Fibroblast of lung (primary cell): Measurements from ENCODE around the gene CHST3. TPM values are rescaled to one million over a fixed set of nuclear protein-coding genes. Genes with fewer than 3 reads are reported as not detected.

Source experiments
- DNase-seq, 2 donors: peaks; one replicate each; pipeline versions ENCODE4 v3.0.0 to v3.0.0-alpha.2; 2010; ENCODE audit warnings: low read depth in 2 of 2
- H2AFZ ChIP-seq: 2 replicates; pipeline ENCODE4 v1.5.1; 2012; ENCODE audit warnings: low read length, control low read depth, inconsistent platforms
- H3K27ac ChIP-seq: 2 replicates; pipeline ENCODE4 v1.5.1; 2011; ENCODE audit warnings: low read length, control low read depth; ENCODE audit not compliant: insufficient read depth
- H3K27me3 ChIP-seq: 2 replicates; pipeline ENCODE4 v1.5.1; 2011; ENCODE audit warnings: mild to moderate bottlenecking, low read length; ENCODE audit not compliant: control insufficient read depth, insufficient read depth
- H3K36me3 ChIP-seq: 2 replicates; pipeline ENCODE4 v1.5.1; 2011; ENCODE audit warnings: low read length; ENCODE audit not compliant: control insufficient read depth, insufficient read depth
- H3K4me1 ChIP-seq: 2 replicates; pipeline ENCODE4 v1.5.1; 2011; ENCODE audit warnings: low read length; ENCODE audit not compliant: control insufficient read depth, insufficient read depth; ENCODE audit errors: extremely low read depth
- H3K4me2 ChIP-seq: 2 replicates; pipeline ENCODE4 v1.5.1; 2011; ENCODE audit warnings: low read length, control low read depth; ENCODE audit not compliant: insufficient read depth; ENCODE audit errors: extremely low read depth
- H3K4me3 ChIP-seq, 4 experiments: fragments of 200-600 bp in 1 of 4; sonication (generic) in 1 of 4; replicated peaks in 1 of 4; 2 replicates each; pipeline ENCODE4 v1.5.1; 2011 to 2016; ENCODE audit warnings: low read length in 4 of 4, low read depth in 3 of 4, mild to moderate bottlenecking in 3 of 4, control low read depth in 2 of 4, inconsistent platforms in 1 of 4, mixed read lengths in 1 of 4; ENCODE audit not compliant: insufficient read depth in 1 of 4; ENCODE audit errors: control extremely low read depth in 1 of 4
- H3K79me2 ChIP-seq: 2 replicates; pipeline ENCODE4 v1.5.1; 2012; ENCODE audit warnings: mild to moderate bottlenecking, low read length, inconsistent platforms; ENCODE audit not compliant: control insufficient read depth, insufficient read depth
- H3K9ac ChIP-seq: 2 replicates; pipeline ENCODE4 v1.5.1; 2011; ENCODE audit warnings: mild to moderate bottlenecking, low read length, control low read depth; ENCODE audit not compliant: insufficient read depth
- H3K9me3 ChIP-seq: 2 replicates; pipeline ENCODE4 v1.5.1; 2012; ENCODE audit warnings: low read depth, low read length; ENCODE audit not compliant: control insufficient read depth, insufficient read depth
- H4K20me1 ChIP-seq: 2 replicates; pipeline ENCODE4 v1.5.1; 2011; ENCODE audit warnings: low read length; ENCODE audit not compliant: control insufficient read depth, insufficient read depth; ENCODE audit errors: extremely low read depth
- CTCF ChIP-seq, 2 donors: IDR thresholded peaks in 1 of 2; conservative IDR thresholded peaks in 1 of 2; 1 replicate in 1 of 2; 2 replicates in 1 of 2; pipeline ENCODE4 v1.5.1; 2011 to 2012; ENCODE audit warnings: low read length in 2 of 2, control low read depth in 1 of 2, inconsistent platforms in 1 of 2, low read depth in 1 of 2, mild to moderate bottlenecking in 1 of 2
- EZH2 ChIP-seq: IDR thresholded peaks from 2 replicates; pipeline ENCODE4 v1.5.1; 2012; ENCODE audit warnings: low read length, control low read depth, mild to moderate bottlenecking; ENCODE audit errors: missing control alignments
- polyA plus RNA-seq, 2 donors: library from polyadenylated mRNA; depleted of rRNA in 1 of 2; stranded (reverse) in 1 of 2; unstranded in 1 of 2; fragments of >200 nt; gene quantifications; 2 replicates each; pipeline ENCODE4 v1.2.1, GENCODE V29; 2011 to 2012; ENCODE audit warnings: missing spikeins in 1 of 2
- total RNA-seq: library from RNA; depleted of rRNA; stranded (reverse); fragments of >200 nt; gene quantifications from 2 replicates; pipeline ENCODE4 v1.2.1, GENCODE V29; 2014

Gene CHST3
- total and polyA plus RNA-seq, 2 donors (not counting 1 experiment from before 2014, with no cell fraction given), result 9.1 to 29.9 TPM

GRCh38 chr10:71970869-71971268 lies 6.7 kb downstream of the CHST3 start:
- Histone ChIP-seq H3K27ac (no peak overlapping the region), H4K20me1 (no peaks in the 10 kb centered on the region), H3K9ac (no peak overlapping the region), H3K36me3 (no peaks in the 10 kb centered on the region), H3K4me3 (no peak overlapping the region), H3K9me3 (no peaks in the 10 kb centered on the region), H3K27me3 (no peaks in the 10 kb centered on the region), H2AFZ (no peak overlapping the region), H3K4me2 (no peak overlapping the region), H3K79me2 (peaks cover 64% of the 10 kb centered on the region), H3K4me1 (peaks cover 34% of the 10 kb centered on the region)
- peak in 1 of 2 donors; percentile 65 for DNase-seq
- TF ChIP-seq EZH2, result no peak
- no peak for TF ChIP-seq CTCF (conservative IDR thresholded peaks at IDR 0.05 in 1 of 2, IDR thresholded peaks at IDR 0.05 in 1 of 2; ENCODE audit: low read depth in 1 of 2, low read length in 2 of 2)

- Histone ChIP-seq H2AFZ (no peak overlapping the region), H3K79me2 (peaks cover 59% of the 10 kb centered on the region), H3K36me3 (no peaks in the 10 kb centered on the region), H3K9ac (no peak overlapping the region), H3K9me3 (no peaks in the 10 kb centered on the region), H4K20me1 (no peaks in the 10 kb centered on the region), H3K4me3 (no peak overlapping the region), H3K27me3 (no peaks in the 10 kb centered on the region), H3K4me2 (no peak overlapping the region), H3K27ac (no peak overlapping the region), H3K4me1 (peaks cover 35% of the 10 kb centered on the region)
- DNase-seq, result no peak
- TF ChIP-seq CTCF (conservative IDR thresholded peaks at IDR 0.05 in 1 of 2, IDR thresholded peaks at IDR 0.05 in 1 of 2; ENCODE audit: low read depth in 1 of 2, low read length in 2 of 2) (no peak), EZH2 (no peak)
These were observed 7.1 kb downstream of the CHST3 start for GRCh38 chr10:71971311-71971731.

- Histone ChIP-seq H3K9me3 (no peaks in the 10 kb centered on the region), H3K79me2 (peaks cover 54% of the 10 kb centered on the region), H3K4me3 (no peak overlapping the region), H3K27me3 (no peaks in the 10 kb centered on the region), H3K36me3 (no peaks in the 10 kb centered on the region), H2AFZ (no peak overlapping the region), H3K4me2 (no peak overlapping the region), H3K4me1 (peaks cover 39% of the 10 kb centered on the region), H3K9ac (no peak overlapping the region), H3K27ac (no peak overlapping the region), H4K20me1 (no peaks in the 10 kb centered on the region)
- DNase-seq, result no peak
- TF ChIP-seq CTCF (conservative IDR thresholded peaks at IDR 0.05 in 1 of 2, IDR thresholded peaks at IDR 0.05 in 1 of 2; ENCODE audit: low read depth in 1 of 2, low read length in 2 of 2) (no peak), EZH2 (no peak)
These were observed 7.8 kb downstream of the CHST3 start for GRCh38 chr10:71971769-71972555.
